Activated CD4-positive, alpha-beta T cell treated with anti-CD3 and anti-CD28 coated beads, Interleukin-2, amount 50 U/mL, for 4 hours (primary cell): ENCODE measurements around the gene EIF2B5.
"Not testable (repeated sequence)": the region's sequence is repeated elsewhere in the genome, so short reads cannot be mapped to it uniquely, and the experiment has no call there.

Source experiments
- DNase-seq, 2 experiments: peaks; one replicate each; pipeline ENCODE4 v3.0.0-alpha.2; 2020

EIF2B5 gene

DNA sequence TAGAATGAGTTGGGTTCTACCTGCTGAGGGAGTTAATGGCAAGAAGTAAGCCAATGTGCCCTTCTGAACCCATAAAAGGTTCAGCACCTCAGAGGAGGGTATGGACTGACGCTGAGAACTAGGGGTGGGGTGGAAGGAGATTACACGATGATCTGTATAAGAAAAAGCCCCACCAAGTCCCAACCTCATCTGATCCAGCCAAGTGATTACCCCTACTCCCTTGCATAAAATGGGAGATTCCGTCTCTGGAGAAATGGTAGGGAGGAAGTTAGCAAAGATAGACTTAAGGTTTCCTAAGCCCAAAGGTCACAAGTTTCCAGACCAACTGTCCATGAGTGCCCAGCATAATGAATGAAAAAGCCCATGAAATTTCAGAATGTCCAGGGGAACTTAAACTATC is 12.9 kb downstream of the EIF2B5 start:
- no peak for DNase-seq

DNA sequence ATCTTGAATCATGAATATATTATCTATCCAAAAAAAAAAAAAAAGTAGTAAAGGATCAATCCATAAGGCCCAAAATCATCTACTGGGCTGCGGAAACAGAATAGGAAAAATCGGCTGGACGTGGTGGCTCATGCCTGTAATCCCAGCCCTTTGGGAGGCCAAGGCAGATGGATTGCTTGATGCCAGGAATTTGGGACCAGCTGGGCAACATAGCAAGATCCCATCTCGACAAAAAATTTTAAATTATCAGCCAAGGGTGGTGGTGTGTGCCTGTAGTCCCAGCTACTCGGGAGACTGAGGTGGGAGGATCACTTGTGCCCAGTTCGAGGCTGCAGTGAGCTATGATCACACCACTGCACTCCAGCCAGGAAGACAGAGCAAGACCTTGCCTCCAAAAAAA is 14.0 kb downstream of the EIF2B5 start:
- DNase-seq: no peak

DNA sequence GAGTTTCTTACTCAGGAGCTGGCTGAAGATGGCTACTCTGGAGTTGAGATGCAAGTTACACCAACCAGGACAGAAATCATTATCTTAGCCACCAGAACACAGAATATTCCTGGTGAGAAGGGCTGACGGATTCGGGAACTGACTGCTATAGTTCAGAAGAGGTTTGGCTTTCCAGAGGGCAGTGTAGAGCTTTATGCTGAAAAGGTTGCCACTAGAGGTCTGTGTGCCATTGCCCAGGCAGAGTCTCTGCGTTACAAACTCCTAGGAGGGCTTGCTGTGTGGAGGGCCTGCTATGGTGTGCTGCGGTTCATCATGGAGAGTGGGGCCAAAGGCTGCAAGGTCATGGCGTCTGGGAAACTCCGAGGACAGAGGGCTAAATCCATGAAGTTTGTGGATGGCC is 14.6 kb downstream of the EIF2B5 start:
- DNase-seq: not testable (repeated sequence)

DNA sequence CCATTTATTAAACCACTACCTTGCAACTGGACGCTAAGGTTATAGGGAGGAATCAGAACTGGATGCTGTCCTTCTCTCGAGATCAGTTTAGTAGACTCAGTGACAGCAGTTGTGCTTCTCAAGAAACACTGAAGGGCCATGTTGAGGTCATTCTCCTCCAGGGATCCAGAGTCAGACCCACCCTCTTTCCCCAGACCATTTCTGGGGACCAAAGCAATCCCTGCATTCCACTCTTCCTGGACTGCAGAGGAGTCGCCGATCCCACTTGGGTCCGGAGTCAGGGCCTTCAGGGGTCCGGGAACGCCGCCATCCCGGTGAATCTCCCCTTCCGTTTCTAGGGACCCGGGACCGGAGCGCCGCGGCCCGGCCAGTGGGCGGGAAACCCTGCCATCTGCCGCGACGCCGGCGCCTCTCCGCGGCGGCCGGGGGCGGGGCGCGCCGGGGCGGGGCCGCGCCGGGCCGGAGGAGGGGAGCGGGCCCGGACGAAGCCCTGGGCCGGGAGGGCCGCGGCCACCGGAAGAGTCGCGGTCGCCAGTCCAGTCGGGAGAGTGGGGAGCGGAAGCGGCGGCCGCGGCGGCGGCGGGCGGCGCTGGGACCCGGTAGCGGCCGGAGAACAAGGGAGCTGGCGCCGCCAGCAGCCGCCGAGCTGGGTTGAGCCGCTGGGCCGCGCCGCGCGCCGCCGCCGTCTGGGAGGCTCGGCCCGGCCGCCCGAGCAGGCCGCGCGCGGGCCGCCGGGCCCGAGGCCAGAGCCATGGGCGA is 19.9 kb downstream of the EIF2B5 start, which contains the start of gene DVL3:
Gene DVL3, plus strand, starts transcription at position 493 of the 759 bp plus-strand sequence. Its CDS starts 259 bp downstream, at position 752.
- DNase-seq: no peak

DNA sequence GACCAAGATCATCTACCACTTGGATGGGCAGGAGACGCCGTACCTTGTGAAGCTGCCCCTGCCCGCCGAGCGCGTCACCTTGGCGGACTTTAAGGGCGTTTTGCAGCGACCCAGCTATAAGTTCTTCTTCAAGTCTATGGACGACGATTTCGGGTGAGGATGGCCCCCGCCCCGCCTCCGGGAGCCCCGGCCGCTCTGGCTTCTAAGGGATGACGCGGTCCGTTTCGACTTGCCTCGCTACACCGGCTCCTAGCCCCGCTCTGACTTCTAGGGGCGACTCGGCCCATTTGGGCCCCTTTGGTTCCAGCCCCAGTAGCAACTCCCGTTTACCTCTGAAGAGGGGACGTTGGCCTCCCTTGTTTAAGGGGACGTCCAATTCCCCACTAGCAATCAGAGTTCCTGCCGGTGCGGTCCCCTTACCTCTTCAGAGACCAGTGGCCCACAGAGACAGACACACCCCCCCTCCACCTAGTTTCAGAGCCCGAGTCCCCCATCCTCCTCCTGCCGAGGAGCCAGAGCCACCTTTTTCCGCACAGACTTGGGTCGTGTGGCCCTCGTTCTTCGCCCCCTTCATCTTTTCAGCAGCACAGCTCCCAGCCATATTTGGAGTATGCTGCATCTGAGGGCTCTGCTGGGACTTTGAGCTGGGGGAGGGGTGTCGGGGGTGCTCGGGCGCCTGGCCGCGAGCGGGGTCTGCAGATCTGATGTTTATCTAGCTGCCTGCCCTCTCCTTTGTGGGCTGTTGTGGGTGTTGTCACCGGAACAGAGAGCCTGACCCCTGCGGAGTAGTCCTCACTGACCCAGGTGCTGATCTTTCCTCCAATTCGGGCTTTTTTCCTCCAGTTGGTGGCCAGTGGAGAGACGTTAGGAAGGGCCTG is 20.7 kb downstream of the EIF2B5 start:
- peak; percentile 42 to 47 for DNase-seq

DNA sequence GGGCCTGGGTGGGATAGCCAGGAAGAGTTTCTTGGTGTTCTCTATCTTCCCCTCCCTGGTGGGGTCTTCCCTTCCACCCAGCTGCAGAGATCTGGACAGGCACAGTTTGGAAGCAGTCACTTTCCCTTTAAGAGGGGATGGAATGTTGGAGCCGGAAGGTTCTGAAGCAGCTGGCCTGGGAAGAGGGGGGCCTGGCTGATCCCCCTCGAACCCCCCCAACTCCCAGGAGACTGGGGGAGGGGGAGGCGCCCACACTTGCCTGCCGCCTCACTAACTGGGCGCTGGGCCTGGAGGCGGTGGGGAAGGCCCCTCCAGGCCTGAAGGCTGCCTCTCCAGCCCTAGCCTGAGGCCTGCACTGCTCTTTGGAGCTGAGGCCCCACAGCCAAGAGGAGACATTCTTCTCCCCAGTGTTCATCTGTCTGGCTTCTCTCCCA is 21.4 kb downstream of the EIF2B5 start:
- no peak for DNase-seq

DNA sequence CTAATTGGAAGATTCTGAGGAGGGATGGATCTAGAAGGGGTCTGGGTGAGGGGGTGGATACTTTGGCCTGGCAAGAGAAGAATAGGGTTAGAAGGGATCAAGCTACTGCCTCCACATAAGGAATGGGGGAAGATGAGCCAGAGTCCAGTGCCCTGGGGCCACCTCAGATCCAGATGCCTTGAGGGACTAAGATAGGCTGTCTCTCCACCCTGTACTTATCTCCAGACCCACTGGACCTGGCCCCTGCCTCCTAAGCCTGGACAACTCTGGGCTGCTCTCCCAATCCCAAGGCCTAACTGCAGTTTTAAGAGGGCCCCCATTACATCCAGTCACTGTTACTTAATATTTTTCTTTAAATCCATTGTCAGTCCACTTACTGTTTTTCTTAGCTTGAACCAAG is 22.0 kb downstream of the EIF2B5 start:
- DNase-seq: no peak

DNA sequence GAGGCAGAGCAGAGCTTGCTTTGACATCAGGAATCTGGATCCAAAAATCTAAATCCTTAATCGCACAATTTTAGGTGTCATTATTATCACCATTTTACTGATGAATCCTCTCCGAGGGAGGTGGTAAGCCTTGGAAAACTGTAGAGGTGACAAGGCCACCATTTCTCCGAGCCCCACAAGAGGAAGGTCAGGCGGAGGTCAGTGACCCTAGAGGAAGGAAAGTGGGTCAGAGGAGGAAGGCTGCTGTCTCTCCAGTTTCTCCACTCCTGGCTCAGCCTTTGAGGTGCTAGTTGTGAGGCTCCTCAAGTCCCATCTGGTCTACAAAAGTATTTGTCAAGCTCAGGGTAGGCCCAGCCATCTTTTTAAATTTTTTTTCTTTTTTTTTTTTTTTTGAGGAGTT is 23.2 kb downstream of the EIF2B5 start:
- no peak for DNase-seq

DNA sequence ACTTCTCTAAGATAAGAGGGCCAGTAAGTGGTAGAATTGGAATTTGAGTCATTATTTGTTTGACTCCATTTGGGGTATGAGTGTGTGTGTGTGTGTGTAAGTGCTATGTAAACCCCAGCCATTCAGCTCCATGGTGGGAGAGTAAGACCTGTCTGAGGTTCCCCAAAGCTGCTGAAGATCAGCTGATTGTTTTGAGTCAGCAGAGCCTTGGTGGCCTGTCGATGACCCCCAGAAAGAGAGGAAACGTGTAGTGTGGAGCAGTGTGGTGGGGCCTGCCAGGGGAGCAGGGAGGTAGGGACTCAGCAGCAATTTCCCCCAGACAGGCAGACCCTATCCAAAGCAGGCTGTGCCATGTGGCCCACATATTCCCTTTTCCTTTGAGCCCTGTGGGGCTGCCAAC is 25.3 kb downstream of the EIF2B5 start:
- DNase-seq: no peak

DNA sequence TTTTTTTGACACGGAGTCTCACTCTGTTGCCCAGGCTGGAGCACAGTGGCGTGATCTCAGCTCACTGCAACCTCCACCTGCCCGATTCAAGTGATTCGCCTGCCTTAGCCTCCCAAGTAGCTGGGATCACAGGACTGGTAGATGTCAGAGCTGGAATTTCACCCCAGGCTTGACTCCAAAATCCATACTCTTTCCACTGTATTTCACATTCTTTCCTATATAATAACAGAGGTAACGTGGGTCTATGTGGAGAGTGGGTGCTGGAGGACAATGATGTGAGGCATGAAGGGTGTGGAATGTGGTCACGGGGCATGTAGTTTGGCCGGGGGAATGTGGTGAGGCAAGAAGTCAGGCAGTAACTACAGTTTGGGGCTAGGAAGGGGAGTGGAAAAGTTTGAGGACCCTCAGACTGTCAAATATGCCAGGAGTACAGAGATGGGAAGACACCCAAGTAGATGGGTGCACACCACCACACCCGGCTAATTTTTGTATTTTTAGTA is 27.5 kb downstream of the EIF2B5 start:
- not testable (repeated sequence) for DNase-seq

DNA sequence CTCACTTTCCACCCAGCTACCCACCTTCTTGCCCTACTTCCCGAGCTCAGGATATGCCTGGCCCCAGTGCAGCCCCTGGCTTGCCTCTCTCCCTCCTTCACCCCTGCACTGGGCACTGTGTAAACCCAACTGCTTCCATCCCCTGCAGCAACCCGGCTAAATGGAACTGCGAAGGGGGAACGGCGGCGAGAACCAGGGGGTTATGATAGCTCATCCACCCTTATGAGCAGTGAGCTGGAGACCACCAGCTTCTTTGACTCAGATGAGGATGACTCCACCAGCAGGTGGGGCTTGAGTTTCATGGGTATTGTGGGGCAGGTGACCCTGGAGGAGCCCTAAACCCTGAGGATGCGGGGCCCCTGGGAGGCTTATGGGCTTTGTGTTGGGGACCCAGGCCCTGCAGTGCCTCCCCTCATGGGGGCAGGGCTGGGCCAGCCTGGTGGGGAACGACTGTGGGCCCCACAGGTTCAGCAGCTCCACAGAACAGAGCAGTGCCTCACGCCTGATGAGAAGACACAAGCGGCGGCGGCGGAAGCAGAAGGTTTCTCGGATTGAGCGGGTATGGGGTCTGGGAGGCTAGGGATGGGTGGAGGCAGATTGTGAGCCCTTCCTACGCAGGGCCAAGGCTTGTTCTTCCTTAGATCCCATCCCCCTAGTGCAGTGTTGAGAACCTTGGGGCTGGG is 29.6 kb downstream of the EIF2B5 start:
- no peak for DNase-seq

DNA sequence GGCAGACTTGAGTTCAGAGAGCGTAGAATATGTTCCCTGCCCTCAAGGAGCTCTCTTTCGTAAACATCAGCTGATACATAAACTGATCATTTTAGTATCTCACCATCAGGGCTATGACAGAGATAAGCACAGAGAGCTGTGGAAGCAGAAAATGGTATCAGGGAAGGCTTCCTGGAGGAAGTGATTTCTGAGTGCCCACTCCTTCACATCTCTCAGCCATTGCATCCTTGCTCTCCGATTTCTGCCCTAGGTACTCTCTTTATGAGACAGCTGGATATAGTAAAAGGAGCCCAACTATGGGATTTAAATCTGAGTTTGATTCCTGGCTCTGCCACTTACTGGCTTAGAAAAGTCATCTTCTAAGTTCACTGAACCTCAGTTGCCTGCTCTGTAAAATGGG is 30.4 kb downstream of the EIF2B5 start:
- DNase-seq: no peak

DNA sequence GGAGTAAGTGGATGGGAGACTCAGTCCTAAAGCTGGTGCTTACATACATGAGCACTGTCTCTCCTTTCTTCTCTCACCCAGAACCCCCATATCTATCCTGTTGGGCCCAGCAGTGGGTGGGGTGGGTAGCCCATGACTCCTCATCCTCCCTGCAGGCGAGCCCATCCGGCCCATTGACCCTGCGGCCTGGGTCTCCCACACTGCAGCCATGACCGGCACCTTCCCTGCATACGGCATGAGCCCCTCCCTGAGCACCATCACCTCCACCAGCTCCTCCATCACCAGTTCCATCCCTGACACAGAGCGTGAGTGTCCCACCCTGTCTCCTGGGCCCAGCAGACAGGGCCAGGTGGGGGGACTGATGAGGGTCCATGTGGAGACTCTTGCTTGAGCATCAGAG is 31.5 kb downstream of the EIF2B5 start:
- DNase-seq: no peak

DNA sequence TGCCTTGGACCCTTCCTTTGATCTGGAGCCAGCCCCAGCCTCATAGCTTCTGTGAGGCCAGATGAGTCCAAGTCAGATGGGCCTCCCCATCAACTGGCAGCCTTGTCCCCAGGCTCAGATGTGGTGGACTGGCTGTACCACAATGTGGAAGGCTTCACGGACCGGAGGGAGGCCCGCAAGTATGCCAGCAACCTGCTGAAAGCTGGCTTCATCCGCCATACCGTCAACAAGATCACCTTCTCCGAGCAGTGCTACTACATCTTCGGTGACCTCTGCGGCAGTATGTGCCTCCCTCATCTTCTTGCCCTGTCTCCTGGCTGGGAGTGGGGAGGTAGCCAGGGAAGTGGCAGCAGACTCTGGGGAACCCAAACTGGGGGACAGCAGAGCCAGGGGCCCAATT is 32.6 kb downstream of the EIF2B5 start:
- no peak for DNase-seq

DNA sequence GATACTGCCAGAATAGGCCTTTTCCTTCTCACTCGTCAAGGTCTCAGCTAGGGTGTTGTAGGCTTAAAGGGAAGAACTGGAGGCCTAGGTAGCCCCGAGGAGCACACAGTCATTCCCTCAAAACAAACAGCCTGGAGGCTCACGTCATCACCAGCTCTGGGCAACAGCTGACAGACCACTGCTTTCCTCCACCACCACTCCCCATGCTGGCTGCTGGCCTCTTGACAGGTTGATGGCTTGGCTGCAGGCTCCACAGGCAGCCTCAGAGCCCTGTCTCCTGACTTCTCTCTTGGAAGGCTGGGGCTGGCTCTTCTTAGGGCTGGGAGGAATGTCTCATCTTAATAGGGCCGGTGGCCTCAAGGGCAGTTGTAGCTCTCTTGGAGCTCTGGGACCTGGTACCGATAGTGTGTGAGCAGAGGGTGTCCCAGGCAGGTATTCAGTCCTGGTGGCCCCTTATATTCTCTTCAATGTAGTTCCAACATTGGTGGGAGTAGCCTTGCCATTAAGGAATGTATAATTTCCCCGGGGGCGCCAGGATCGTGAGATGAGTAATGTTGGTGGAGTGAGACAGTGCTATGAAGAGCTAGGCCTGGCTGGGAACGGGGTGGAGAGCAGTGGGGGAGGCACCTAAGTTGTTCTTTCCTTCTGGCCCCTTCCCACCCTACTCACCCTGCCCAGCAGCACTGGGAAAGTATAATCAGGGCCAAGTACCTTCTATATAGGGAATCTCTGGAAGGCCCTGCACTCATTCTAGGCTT is 33.4 kb downstream of the EIF2B5 start:
- no peak for DNase-seq

DNA sequence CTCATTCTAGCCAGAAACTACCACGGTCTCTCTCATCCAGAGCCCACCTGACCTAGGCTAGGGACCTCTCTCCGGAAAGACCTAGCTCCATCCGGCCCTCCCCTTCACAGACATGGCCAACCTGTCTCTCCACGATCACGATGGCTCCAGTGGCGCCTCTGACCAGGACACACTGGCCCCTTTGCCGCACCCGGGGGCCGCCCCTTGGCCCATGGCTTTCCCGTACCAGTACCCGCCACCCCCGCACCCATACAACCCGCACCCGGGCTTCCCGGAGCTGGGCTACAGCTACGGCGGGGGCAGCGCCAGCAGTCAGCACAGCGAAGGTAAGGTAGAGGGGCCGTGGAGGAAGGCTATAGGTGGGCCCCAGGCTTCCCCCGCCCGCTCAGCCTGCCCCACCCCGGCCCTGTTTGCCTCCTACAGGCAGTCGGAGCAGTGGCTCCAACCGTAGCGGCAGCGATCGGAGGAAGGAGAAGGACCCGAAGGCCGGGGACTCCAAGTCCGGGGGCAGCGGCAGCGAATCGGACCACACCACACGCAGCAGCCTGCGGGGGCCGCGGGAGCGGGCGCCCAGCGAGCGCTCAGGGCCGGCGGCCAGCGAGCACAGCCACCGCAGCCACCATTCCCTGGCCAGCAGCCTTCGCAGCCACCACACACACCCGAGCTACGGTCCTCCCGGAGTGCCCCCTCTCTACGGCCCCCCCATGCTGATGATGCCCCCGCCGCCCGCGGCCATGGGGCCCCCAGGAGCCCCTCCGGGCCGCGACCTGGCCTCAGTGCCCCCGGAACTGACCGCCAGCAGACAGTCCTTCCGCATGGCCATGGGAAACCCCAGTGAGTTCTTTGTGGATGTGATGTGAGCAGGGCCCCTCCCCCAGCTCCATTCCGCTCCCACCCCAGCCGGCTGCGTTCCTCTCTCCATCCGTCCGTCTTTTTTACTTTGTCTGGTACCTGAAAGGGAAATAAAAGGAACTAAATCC is 35.0 kb downstream of the EIF2B5 start:
- DNase-seq: no peak

DNA sequence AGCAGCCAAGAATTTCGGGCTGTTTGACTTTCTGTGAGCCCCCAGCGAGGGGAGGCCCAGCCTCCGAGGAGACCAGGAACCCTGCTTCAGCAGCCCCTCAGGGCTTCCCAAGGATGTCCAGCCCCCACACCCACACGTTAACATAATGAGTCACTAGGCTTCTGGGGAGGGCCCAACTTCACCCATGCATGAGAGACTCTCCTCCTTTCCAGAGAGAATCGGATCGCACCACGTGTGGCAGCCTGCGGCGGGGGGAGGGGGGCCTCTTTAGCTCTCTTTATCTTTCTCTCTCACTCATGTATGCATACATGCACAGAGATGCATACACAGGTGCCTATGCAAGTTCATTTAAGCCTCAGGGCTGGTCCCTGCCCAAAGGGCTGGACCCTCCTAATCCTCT is 36.4 kb downstream of the EIF2B5 start:
- DNase-seq: no peak

DNA sequence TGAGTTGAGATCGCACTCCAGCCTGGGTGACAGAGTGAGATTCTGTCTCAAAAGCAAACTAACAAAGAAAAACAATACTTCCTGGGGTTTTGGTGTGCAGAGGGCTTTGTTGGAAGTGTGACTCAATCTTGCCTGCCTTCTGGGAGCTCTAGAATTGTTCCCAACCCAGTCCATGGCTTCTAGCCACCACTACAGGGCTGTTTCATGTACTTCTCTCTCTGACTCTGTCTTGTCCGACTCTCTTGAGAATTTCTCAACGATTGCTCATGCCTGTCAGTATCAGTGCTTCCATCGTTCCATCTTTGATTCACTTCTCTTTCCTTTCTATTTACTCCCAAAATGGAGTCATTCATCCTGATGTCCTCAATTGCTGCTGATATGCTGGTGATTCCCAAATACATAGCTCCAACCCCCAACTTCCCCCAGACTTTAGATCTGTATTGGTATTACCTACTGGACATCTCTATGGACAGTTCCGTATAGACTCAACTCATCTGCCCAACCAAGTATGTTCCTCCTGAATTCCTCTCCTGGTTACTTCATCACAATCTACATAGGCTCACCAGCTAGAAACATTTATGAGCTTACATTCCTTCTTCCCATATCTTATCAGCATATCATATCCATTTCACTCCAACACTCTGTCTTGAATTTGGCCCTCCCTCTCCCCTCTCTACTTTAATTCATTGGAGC is 37.7 kb downstream of the EIF2B5 start:
- no peak for DNase-seq

DNA sequence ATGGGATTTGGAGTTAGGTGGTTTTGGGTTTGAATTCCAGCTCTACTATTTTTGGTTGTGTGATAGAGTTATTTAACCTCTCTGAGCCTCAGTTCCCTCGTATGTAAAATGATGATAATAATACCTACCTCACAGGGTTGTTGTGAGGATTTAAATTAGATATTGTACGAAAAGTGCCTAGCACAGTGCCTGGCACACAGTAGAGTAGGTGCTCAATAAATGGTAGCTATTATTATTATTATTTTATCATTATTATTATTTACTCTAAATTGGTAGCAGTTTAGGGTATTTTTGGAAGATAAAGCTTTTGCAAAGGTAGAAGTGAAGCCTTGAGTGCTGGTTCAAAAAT is 38.2 kb downstream of the EIF2B5 start:
- no peak for DNase-seq

DNA sequence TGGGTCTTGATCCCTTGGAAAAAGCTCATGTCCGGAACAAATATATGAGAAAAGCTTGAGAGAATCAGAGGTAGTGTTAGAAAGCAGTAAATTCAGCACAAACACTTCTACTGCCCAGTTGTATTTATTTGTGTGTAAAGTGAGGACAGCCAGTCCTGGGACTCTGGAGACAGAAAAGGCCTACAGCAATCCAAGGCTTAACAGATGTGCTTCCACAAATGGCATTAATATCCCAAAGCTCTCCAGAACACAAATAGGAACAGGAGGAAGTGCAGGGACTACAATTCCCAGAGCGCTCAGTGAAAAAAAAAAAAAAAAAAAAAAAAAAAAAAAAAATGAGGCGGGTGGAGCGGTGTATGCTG is 39.1 kb downstream of the EIF2B5 start:
- no peak for DNase-seq
